Aorta (tissue), 5 donors: Measurements from ENCODE around the gene PRR5. TPM values are rescaled to one million over a fixed set of nuclear protein-coding genes. Genes with fewer than 3 reads are reported as not detected.
A peak's percentile ranks its signal among the peaks of the same experiment; 100 is the strongest.

Experiments
- ATAC-seq: fragments of 200-7000 bp; cut with Tn5 transposase; one replicate; pipeline ENCODE4 v1.9.1; 2022; ENCODE audit warnings: moderate library complexity; ENCODE audit not compliant: low FRiP score
- DNase-seq, 2 donors: peaks; one replicate each; pipeline ENCODE4 v3.0.0-alpha.2; 2020
- H3K27ac ChIP-seq, 2 donors: one replicate each; pipeline ENCODE4 v1.5.1; 2013; ENCODE audit warnings: low read length in 2 of 2, mild to moderate bottlenecking in 2 of 2, moderate library complexity in 2 of 2, control low read depth in 1 of 2, inconsistent platforms in 1 of 2, low read depth in 1 of 2
- H3K27me3 ChIP-seq, 2 donors: one replicate each; pipeline ENCODE4 v1.6.1; 2013; ENCODE audit warnings: control low read depth in 1 of 2, low read length in 1 of 2, mild to moderate bottlenecking in 1 of 2, moderate library complexity in 1 of 2; ENCODE audit not compliant: insufficient read depth in 2 of 2, control insufficient read depth in 1 of 2
- H3K36me3 ChIP-seq, 2 donors: one replicate each; pipeline ENCODE4 v1.6.1; 2013; ENCODE audit warnings: control low read depth in 1 of 2, low read length in 1 of 2, mild to moderate bottlenecking in 1 of 2; ENCODE audit not compliant: insufficient read depth in 2 of 2, control insufficient read depth in 1 of 2
- H3K4me1 ChIP-seq, 2 donors: one replicate each; pipeline ENCODE4 v1.6.1; 2013; ENCODE audit warnings: low read length in 2 of 2, control low read depth in 1 of 2, mild to moderate bottlenecking in 1 of 2, moderate library complexity in 1 of 2; ENCODE audit not compliant: insufficient read depth in 2 of 2, control insufficient read depth in 1 of 2
- H3K4me3 ChIP-seq, 2 donors: one replicate each; pipeline ENCODE4 v1.5.1; 2013; ENCODE audit warnings: low read length in 2 of 2, control low read depth in 1 of 2, mild to moderate bottlenecking in 1 of 2
- H3K9me3 ChIP-seq: one replicate; pipeline ENCODE4 v1.6.1; 2013; ENCODE audit warnings: mild to moderate bottlenecking, low read length; ENCODE audit not compliant: control insufficient read depth
- WGBS, 2 donors: extraction: QIAGEN DNeasy Blood & Tissue Kit; methylation state at CpG; one replicate each; pipeline ENCODE4 v1.1.7; 2013; 5-methylcytosine and 5-hydroxymethylcytosine counted together
- intact Hi-C, 2 donors: fragments of 100-400 bp; cut with DNase I; formaldehyde crosslinking; loops; one replicate each; pipeline versions ENCODE4 v1.14.2 to v1.15.0; 2022
- polyA plus RNA-seq, 2 donors: library from polyadenylated mRNA; stranded (reverse); fragments of 200-250 nt; gene quantifications; one replicate each; pipeline ENCODE4 v1.2.3, GENCODE V29; 2013
- total RNA-seq, 2 donors: library from RNA; stranded (reverse); fragmentation: NEBNext Ultra II Directional; extraction: Animal tissue kit (Norgen Biotek cat#: 25700); gene quantifications; one replicate each; pipeline ENCODE4 v1.2.1, GENCODE V29; 2021
- donor health status: healthy with polysubstance abuse.
- donor health status: Bipolar disorder and iron deficiency.
- donor health status: DM: no; HTN: no; CAD: no.
- donor health status: DM: no; HTN: no; CAD: no.
- donor health status: DM: yes; HTN: yes; CAD: no.

PRR5 gene
- total and polyA plus RNA-seq, 4 donors, result 1.3 to 15.3 (median 9.9) TPM

DNA sequence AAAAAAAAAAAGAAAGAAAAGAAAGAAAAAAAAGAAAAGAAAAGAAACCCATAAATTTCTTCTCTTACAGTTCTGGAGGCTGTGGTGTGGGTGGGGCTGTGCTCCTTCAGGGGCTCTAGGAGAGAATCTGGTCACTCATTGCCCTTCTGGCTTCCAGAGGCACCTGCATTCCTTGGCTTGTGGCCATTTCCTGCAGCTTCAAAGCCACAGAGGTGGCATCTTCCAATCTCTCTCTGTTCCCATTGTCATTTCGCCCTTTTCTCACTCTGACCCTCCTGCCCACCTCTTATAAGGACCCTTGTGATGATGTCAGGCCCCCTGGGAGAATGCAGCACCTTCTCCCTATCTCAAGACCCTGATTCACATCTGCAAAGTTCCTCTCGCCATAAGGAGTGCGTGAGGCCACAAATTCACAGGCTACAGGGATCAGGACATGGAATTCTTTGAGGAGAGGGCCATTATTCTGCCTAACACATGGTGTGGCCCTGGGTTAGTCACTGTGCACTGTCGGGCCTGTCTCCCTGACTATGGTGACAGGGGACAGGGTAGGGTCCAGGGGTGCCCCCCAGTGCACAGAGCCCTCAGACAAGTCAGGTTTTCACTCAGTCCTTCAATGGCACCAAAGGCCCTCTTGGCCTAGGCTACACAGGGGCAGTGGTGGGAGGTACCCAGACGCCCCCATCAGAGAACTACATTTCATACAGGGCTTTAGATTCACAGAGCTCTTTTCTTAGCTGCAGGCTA is 38.6 kb upstream of the PRR5 start:
- intact Hi-C loops, result no loop called here
- no peaks in the 10 kb centered on the region for H3K9me3 ChIP-seq
- WGBS, 2 donors, result 91% methylated on average over 5 of the region's 5 CpGs
- H3K36me3 ChIP-seq, result no peaks in the 10 kb centered on the region
- no peak overlapping the region for H3K27ac ChIP-seq
- DNase-seq (peak in 1 of 2 donors; percentile 40), ATAC-seq (no peak)
- H3K27me3 ChIP-seq, result no peaks in the 10 kb centered on the region
- no peak overlapping the region for H3K4me3 ChIP-seq
- H3K4me1 ChIP-seq, result no peaks in the 10 kb centered on the region

DNA sequence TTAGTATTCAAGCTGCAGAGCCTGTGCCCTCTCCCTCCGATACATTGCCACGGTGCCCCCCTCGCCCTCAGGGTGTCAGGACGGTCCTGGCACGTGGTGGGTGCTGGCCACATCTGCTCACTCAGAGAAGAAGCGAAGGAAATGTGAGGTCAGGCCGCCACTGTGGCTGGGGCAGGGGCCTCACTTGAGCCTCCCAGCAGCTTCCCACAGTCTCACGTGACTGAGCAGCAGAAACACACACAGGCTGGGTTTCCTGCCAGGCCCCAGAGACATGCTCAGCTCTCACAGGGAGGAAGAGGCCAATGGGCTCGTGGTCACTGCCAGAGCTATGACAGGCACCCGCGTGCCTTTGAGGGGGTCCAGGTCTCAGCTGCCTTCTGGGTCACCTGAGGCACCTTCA is 37.9 kb upstream of the PRR5 start:
- DNase-seq (peak; percentile 78 to 90), ATAC-seq (no peak)
- H3K36me3 ChIP-seq, result no peaks in the 10 kb centered on the region
- no peaks in the 10 kb centered on the region for H3K9me3 ChIP-seq
- H3K4me3 ChIP-seq, result no peak overlapping the region
- H3K27me3 ChIP-seq, result no peaks in the 10 kb centered on the region
- intact Hi-C loops, result no loop called here
- no peak overlapping the region for H3K27ac ChIP-seq
- H3K4me1 ChIP-seq, result no peaks in the 10 kb centered on the region
- WGBS, 2 donors, result 52 to 57% methylated on average over 11 of the region's 11 CpGs

DNA sequence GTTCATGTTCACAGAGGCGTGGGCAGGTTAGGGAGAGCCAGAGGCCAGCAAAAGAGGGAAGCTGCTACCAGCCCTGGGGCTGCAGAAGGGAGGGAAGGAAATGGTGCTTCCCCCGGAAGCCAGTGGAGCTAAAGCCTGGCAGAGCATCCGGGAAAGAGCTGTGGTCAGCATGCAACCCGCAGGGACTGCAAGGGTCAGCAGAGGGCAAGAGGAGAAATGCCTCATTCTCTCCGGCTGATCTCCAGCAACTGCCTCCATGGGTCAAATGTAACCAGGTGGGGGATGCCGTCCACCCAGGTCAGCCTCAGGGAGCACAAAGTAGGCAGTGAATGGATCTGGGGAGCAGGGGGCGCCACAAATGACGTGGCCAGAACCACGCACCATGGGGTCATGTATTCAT is 36.9 kb upstream of the PRR5 start:
- H3K9me3 ChIP-seq, result no peaks in the 10 kb centered on the region
- H3K4me1 ChIP-seq, result no peaks in the 10 kb centered on the region
- intact Hi-C loops, result no loop called here

DNA sequence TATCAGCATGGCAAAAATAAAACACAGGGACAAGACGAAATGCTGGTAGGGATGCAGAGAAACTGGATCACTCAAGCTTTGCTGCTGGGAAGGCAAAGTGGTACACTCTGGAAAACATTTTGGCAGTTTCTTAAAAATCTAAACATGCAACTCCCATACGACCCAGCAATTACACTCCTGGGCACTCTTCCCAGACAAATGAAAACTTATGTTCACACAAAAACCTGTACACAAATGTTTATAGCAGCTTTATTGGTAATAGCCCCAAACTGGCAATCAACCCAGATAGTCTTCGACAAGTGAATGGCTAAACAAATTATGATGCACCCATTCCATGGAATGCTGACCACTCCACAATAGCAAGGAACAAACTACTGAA is 35.8 kb upstream of the PRR5 start:
- WGBS, 2 donors, result 45 to 55% methylated on average over 3 of the region's 3 CpGs
- H3K27ac ChIP-seq, result no peak overlapping the region
- ATAC-seq, result no peak
- H3K27me3 ChIP-seq, result no peaks in the 10 kb centered on the region
- intact Hi-C loops, result no loop called here
- no peaks in the 10 kb centered on the region for H3K4me1 ChIP-seq
- H3K36me3 ChIP-seq, result no peaks in the 10 kb centered on the region
- no peaks in the 10 kb centered on the region for H3K9me3 ChIP-seq
- no peak overlapping the region for H3K4me3 ChIP-seq
- DNase-seq, result no peak

More for the DNA sequence above, 36.9 kb upstream of the PRR5 start:
- Histone ChIP-seq H3K36me3 (no peaks in the 10 kb centered on the region), H3K4me3 (no peak overlapping the region), H3K27ac (no peak overlapping the region), H3K27me3 (no peaks in the 10 kb centered on the region)
- WGBS, 2 donors, result 73 to 76% methylated on average over 9 of the region's 9 CpGs
- DNase-seq, result peak; percentile 68 to 85
- ATAC-seq, result no peak

DNA sequence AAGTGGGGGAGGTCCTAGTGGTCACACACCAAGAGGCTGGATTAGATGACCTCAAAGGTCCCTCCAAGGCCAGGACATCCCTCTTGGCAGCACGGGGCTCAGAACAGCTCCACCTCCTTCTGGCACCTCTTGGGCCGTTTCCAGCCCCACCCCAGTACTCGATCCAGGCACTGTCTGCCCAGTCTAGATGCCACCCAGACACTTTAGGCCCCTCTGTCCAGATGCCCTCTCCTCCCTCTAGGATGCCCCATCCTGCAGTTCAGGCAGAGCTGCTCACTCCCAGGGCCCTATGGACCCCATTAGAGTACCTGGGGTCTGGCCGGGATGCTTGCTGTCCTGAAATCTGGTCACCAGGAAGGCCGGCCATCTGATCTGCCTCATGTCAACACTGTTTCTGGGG is 34.7 kb upstream of the PRR5 start:
- intact Hi-C loops, result no loop called here
- ATAC-seq, result no peak
- H3K4me3 ChIP-seq, result no peak overlapping the region
- no peaks in the 10 kb centered on the region for H3K36me3 ChIP-seq
- peak in 1 of 2 donors; percentile 59 for DNase-seq
- no peak overlapping the region for H3K27ac ChIP-seq
- H3K9me3 ChIP-seq, result no peaks in the 10 kb centered on the region
- 80 to 81% methylated on average over 5 of the region's 5 CpGs for WGBS, 2 donors
- H3K4me1 ChIP-seq, result no peaks in the 10 kb centered on the region
- H3K27me3 ChIP-seq, result no peaks in the 10 kb centered on the region

DNA sequence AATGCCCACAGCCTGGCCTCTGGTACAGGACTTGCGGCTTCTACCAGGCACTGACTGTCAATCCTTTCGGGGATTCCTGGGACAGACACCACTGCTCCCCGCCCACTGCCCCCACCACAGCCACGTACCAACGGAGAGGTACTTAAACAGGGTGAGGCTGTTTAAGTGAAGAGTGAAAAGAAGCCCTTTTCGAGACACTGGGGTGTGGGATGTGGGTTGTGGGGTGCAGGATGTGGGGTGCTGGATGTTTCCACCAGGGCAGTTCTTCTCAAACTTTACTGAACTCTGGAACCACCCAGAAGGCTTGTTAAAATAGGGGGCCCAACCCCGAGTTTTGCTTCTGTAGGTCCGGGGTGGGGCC is 34.2 kb upstream of the PRR5 start:
- Histone ChIP-seq H3K36me3 (no peaks in the 10 kb centered on the region), H3K27ac (no peak overlapping the region), H3K27me3 (no peaks in the 10 kb centered on the region), H3K4me1 (no peaks in the 10 kb centered on the region), H3K9me3 (no peaks in the 10 kb centered on the region), H3K4me3 (no peak overlapping the region)
- DNase-seq, result peak in 1 of 2 donors; percentile 39
- 59 to 69% methylated on average over 8 of the region's 8 CpGs for WGBS, 2 donors
- intact Hi-C loops, result no loop called here
- no peak for ATAC-seq

DNA sequence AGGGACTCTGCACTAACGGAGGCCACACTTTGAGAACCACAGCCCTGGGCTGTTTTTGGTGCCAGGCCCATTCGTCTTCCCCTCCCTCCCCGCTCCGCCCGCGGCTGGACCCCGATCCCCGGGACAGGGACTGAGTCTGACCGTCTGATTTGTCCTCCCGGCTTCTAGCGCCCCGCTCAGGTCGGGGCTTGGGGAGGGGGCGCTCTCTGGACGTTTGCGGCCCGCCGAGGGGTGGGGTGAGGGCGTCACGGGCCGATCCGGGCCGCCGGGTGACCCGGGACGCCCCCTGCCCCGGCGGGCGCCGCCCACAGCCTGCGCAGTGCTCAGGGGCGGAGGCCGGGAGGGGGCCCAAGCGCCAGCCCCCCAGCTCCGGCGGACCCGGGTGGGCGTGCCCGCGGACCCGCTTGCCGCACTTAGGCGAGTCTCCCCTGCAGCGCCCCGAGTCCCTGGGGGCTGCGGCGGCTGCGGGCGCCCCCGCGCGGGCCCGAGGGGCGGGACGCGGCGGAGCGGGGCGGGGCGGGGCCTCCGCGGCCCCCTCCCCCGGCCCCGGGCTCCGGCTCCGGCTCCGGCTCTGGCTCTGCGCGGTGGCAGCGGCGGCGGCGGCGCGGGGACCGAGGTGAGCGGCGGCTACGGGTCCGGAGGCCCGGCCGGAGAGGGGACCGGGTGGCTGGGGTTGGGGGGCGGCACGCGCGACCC is 33.7 kb upstream of the PRR5 start:
- H3K4me1 ChIP-seq, result no peaks in the 10 kb centered on the region
- peak in 1 of 2 donors; percentile 75 for DNase-seq
- intact Hi-C loops, result no loop called here

DNA sequence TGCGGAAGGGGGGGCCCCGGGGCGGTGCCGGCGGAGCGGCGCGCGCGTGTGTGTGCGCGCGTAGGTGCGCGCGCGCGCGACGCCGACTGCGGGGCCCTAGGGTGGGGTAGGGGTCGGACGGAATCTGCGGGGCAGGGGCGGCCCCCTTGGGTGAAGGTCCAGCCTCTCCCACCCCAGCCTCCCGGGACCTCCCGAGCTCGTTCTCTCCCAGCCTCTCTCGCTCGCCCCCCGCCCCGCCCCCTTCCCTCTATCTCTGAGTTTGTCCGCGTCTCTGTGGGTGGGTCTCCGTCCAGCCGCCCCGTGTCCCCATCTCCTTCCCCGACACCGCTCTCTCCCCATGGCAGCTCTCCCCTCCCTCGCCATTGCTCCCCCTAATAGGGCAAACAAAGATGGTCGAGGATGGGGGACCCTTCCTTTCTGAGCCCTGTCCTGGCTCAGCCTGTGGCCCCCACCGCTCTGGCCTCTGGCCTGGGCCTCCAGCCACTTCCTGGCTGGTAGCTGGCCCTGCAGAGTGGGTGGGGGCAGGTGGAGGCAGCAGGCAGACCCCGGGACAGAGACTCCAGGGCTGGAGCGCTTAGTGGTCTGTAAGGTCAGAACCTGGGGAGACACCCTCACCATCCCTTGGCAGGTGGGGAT is 33.0 kb upstream of the PRR5 start:
- Histone ChIP-seq H3K4me3 (peak overlapping the region; percentile 38 to 49), H3K4me1 (no peaks in the 10 kb centered on the region), H3K27me3 (no peaks in the 10 kb centered on the region), H3K36me3 (no peaks in the 10 kb centered on the region), H3K27ac (no peak overlapping the region), H3K9me3 (no peaks in the 10 kb centered on the region)
- DNase-seq (peak in 1 of 2 donors; percentile 62), ATAC-seq (no peak)
- WGBS, 2 donors, result 3 to 5% methylated on average over 19 to 45 of the region's 45 CpGs
- intact Hi-C loops, result no loop called here

More for the DNA sequence above, 33.7 kb upstream of the PRR5 start:
- Histone ChIP-seq H3K27ac (no peak overlapping the region), H3K27me3 (no peaks in the 10 kb centered on the region), H3K4me3 (peak overlapping the region; percentile 38 to 49), H3K9me3 (no peaks in the 10 kb centered on the region), H3K36me3 (no peaks in the 10 kb centered on the region)
- ATAC-seq, result no peak
- 1 to 3% methylated on average over 24 to 87 of the region's 87 CpGs for WGBS, 2 donors
